ENCODE measurements around the gene DOK5.

Gene DOK5

DNA sequence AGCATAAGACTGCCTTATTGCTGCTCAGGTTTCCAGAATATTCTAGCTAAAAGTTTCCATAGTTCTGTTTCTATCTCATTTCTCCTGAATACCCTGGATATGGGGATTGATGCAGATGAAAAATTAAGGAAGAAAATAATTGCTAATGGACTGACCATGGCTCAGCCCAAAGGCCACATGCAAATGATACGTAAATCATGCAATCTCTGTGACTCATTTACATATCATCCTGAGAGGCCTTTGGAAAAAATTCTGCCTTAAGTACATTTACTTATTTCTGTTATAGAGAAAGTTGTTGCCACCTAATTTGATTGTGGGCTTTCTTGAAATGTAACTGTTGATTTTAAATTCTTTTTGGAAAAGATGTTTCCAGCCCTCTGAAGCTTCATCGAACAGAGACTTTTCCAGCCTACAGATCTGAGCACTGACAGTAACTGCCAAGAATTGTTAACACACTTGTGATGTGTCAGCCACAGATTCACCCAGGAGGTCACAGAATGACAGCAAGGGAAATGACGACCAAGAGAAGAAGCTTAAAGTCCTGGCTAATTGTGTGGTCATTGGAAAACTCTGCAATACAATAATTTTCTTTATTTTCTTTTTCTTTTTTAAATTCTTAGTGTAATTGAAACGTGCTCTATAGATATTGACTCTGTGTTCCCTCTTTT lies 174.8 kb downstream of the DOK5 start:
- DNase-seq: no peak

DNA sequence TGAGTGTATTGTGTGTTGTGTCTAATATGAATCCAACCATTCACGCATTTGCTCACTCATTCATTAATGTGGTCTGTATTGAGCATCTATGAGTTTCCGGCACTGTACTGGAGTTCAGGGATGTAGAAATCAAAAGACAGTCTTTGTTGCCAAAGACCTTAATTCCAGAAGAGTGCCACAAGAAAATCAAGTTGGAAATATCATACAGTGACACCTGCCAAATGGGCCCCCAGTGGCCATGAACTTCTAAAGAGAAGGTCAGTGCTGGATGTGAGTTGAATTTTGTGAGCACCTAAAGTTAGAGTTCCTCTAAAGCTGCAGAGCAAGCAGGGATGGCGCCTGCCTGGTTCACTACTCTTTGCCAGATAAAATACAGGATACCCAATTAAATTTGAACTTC lies 175.9 kb downstream of the DOK5 start:
- no peak for DNase-seq

- no peak for DNase-seq
Measured at GRCh38 chr20:54654450-54654849, 179.1 kb downstream of the DOK5 start.

GRCh38 chr20:54657268-54657826 lies 182.0 kb downstream of the DOK5 start:
- DNase-seq: no peak

GRCh38 chr20:54658525-54658924 lies 183.1 kb downstream of the DOK5 start:
- DNase-seq: no peak

DNA sequence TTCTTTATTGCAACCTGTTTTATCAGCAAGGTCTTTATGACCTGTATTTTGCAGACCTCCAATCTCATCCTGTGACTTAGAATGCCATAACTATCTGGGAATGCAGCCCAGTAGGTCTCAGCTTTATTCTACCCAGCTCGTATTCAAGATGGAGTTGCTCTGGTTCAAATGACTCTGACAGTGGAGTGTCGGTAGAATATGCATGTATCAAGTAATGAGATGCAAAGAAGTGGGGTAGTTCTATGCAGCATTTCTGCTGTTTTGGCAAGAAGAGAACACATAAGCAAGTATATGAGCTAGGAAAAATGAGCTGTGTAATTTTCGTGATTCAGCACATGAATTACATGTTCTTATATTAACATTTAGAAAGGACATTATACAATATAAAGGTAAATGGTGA lies 185.9 kb downstream of the DOK5 start:
- DNase-seq: no peak

DNA sequence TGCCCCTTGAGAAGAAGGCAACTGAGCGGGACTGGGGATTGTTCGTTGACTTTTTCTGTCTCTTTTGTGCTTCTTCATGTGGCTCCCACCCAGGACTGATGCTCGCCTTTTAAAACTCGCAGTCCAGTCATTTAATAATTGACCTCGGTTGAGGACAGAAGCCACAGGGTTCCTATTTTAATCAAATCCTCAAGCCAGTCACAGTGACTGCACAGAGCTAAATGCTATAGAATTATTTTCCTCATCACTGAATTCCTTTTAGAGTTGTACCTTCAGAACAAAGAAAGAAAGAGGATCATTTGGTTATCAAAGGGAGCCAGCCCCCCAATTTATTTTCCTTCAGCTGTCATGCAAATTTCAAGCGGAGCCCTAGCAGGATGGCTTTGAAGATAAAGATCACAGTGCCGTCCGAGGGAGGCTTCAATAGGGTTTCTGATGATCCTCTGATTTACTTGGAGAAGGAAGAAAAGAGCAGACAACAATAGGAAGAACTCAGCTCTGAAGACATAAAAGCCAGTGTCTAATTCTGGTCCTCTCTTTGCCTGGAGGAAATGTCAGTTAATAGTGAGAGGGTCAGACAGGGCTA lies 186.6 kb downstream of the DOK5 start:
- DNase-seq: no peak

GRCh38 chr20:54665812-54666211 lies 190.4 kb downstream of the DOK5 start:
- DNase-seq: no peak

DNA sequence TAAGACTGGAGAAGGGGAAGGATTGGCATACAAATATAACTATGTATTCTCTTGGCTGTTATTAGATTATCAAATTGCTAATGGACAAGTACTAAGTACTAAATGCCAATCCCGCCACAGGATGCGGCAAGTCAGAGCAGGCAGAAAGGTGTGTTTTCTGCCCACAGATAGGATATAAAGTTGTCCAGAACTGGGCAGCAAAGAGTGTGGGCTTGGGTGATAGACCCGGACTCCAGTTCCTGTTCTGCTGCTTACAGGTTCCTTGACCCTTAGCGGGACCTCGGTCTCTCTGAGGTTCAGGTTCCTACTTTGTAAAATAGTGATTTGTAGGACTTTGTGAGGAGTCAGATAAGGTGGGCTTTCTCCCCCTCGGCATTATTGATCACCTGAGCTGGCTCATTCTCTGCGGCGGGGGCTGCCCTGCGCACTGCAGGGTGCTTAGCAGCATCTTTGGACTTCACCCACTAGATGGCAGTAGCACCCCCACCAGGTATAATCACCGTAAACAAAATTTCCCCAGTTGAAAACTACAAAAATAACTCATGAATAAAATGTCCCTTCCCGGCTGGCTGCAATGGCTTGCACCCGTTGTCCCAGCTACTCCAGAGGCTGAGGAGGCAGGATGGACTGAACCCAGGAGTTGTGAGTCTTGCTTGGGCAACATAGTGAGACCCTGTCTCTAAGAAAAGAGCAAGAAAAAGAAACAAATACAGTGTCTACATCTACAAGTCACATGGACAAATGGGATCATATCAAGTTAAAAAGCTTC lies 193.1 kb downstream of the DOK5 start:
- DNase-seq: peak; percentile 27

GRCh38 chr20:54669040-54669363 lies 193.6 kb downstream of the DOK5 start:
- no peak for DNase-seq

DNA sequence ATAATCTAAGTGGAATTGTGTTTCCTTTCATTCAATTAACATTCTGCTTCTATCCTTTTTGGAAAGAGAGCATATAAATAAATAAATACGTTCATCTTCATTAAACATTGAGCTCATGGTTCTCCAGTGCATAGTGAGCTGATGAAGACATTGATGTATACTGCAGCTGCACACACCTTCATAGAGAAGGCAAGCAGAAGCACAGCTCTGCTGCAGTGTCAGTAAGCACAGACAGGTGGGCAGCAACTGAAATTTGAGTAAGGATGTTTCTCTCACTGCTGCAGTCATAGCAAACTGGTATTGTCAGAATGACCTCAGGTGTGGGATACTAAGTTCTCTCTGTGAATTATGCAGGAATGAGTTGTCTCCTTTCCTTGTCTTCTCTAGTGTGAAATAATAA lies 202.9 kb downstream of the DOK5 start:
- DNase-seq: no peak

DNA sequence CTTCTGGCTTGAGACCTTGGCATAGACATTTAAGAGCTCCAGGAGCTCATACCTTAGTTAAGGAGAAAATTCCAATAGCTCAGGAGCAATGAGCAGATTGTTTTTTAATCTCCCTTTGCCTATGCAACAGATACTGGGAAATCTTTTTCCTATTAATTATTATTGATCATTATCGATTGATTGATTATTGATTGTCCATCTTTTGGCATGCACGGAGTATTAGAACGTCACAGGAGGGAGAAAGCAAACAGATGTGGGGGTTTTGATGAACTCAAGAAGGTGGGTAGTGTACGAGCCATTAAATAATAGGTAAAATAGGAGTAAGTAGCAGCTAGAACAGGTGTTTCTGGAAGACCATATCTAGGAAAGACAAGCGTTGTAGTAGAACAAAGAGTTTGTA lies 205.0 kb downstream of the DOK5 start:
- no peak for DNase-seq

DNA sequence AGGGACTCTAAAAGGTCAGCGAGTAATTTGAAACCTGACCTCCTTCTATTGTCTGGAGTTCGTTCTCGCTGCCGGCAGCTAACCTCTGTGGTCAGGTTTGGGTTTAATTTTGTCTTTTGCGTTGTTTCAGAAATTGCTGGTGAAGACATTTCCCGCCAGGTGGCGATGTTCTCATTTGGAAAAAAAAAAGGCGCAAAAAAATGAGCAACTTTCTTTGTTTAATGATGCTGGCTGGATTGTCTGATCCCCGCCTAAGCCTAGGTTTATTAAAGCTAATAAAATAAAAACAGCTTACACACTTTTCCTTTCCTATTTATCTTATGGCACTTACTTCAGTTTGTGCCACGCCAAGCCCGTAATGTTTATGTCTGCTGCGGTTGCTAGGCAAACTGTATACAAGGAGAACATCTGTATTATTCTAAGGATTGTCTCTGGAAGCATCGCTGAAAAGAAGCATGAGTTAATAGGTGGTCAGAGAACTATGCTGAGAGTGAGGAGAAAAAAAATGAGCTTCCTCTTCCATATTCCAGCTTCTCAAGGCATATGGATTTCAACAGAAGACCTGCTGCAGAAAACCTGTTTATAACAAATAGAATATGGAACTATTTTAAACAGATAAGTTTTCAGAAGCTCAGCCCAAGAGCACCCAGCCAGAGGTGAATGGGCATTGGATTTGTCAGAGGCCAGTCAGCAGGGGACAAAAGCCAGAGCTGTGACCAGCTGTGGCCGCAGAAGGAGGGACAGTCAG lies 205.7 kb downstream of the DOK5 start:
- DNase-seq: no peak

DNA sequence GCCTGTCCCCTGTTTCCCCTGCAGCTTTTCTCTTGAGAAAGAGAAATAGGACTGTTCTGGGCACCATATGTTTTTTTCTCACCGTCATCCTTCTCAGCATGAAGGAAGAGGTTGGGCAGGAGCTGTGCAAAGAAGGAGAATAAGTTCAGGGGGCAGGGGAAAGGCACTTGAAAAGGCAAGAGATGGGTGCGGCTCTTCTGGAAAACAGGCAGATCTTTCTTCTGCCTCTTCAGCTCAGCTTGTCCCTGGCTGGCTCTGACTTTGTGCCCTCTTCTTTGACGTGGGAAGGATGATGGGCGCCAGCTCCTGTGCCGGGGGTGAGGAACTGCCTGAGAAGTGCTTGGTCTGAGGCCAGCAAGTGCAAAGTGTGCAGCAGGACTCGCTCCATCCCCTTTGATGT lies 206.5 kb downstream of the DOK5 start:
- DNase-seq: no peak

GRCh38 chr20:54688476-54688875 lies 213.1 kb downstream of the DOK5 start:
- no peak for DNase-seq

- DNase-seq: no peak
Measured at GRCh38 chr20:54690323-54690722, 214.9 kb downstream of the DOK5 start.

DNA sequence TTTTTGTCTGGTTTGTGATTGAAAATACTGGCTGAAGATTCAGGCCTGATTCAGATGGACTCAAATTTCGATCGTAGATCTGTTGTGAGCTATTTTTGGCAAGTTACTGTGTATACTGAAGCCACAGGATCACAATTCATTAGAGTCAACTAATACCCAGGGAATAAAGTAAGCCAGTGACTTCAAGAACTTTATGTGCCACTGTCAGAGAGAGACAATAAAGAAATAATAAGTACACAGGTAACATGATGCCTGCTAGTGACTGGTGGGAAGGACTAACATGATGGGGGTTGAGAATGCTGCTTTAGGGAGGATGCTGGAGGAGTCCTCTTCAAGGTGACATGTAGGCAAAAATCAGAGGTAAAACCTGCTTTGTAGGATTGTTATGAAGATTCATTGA lies 215.9 kb downstream of the DOK5 start:
- no peak for DNase-seq

DNA sequence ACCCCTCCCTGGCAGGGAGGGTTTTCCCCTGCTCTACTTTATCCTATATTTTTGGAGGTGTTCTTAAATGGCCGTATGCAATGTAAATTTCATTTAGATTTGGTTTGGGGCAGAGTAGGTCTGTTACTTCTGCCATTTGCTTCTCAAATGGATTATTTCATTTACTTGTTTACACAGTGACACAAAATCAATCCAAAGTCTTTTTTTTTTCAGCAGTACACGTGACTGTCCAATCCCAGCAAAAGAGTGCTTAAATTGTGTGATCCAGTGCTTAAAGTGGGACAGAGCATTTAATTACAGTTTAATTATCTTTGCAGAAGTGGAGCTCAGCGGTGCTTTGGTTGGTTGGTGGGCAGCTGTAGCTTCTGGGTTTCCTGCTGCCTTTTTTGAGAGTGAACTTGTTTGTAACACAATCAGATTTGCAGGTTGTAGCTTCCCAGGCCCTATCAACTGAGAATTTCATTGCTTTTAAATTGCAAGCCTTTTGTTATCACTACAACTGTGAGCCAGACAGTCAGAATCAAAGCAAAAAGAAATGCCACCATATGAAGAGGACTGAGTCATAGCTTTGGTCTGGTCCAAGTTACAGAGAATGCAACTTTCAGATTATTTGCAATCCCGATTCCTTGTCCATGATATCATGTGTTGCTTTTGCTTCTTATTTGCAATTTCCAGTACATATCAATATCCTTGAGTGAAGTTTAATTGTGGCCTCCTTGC lies 216.9 kb downstream of the DOK5 start:
- DNase-seq: no peak

GRCh38 chr20:54694516-54694915 lies 219.1 kb downstream of the DOK5 start:
- no peak for DNase-seq

DNA sequence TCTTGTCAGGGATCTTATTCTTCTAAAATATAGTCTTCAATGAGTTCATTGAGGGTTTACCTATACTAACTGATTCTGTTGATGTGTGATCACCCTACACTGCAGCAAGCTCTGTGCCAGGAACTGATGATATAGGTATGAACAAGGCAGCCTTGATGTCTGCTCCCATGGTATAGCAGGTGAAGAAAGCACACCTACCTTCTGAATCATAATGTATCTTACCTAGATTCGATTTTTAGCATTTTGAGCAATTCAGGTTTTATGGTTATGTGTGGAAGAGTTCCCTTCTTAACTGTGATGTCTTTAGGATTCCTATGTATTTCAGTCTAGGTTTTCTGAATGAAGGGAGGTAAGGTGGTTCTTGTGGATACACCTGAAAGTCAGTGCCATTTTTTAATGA lies 223.0 kb downstream of the DOK5 start:
- DNase-seq: no peak
